Calu3 (cell line): ENCODE results near the gene TEX35. TPM values are rescaled to one million over a fixed set of nuclear protein-coding genes. Genes with fewer than 3 reads are reported as not detected.

Source experiments
- BruUV-seq: library from RNA; stranded (reverse); fragments of 400-500 nt; replicated peaks from 2 replicates; lab custom pipeline; 2021; lab: Mats Ljungman, UMichigan
- CTCF ChIA-PET: fragments of 300-600 bp; sonication (Branson Sonifier 250); formaldehyde crosslinking; loops from one replicate; lab custom pipeline; 2022; ENCODE audit warnings: antibody characterized with exemption; lab: Charles Lee
- DNase-seq: peaks from one replicate; pipeline ENCODE4 v3.0.0; 2022
- H3K27ac Mint-ChIP-seq: one replicate; pipeline ENCODE4 v1.8.0; 2022; ENCODE audit warnings: mixed read lengths; ENCODE audit not compliant: unreplicated experiment
- H3K27me3 Mint-ChIP-seq: one replicate; pipeline ENCODE4 v1.8.0; 2022; ENCODE audit warnings: mixed read lengths; ENCODE audit not compliant: unreplicated experiment
- H3K36me3 Mint-ChIP-seq: one replicate; pipeline ENCODE4 v1.8.0; 2022; ENCODE audit warnings: mild to moderate bottlenecking, moderate library complexity, mixed read lengths; ENCODE audit not compliant: insufficient read depth, unreplicated experiment
- H3K4me1 Mint-ChIP-seq: one replicate; pipeline ENCODE4 v1.8.0; 2022; ENCODE audit warnings: mild to moderate bottlenecking, low read depth, mixed read lengths; ENCODE audit not compliant: unreplicated experiment
- H3K4me3 Mint-ChIP-seq: one replicate; pipeline ENCODE4 v1.8.0; 2022; ENCODE audit warnings: mild to moderate bottlenecking, low read depth, moderate library complexity, mixed read lengths; ENCODE audit not compliant: unreplicated experiment
- H3K9me3 Mint-ChIP-seq: one replicate; pipeline ENCODE4 v1.8.0; 2022; ENCODE audit warnings: low read depth, mixed read lengths; ENCODE audit not compliant: unreplicated experiment
- CTCF ChIP-seq: fragments of 200-600 bp; IDR thresholded peaks from one replicate; pipeline ENCODE4 v1.8.0; 2022; ENCODE audit warnings: antibody characterized with exemption; ENCODE audit not compliant: unreplicated experiment
- intact Hi-C: fragments of 100-400 bp; cut with micrococcal nuclease; formaldehyde crosslinking; loops from one replicate; pipeline ENCODE4 v1.10.0; 2022; ENCODE audit not compliant: unreplicated experiment
- total RNA-seq: library from RNA; stranded (reverse); gene quantifications from 2 replicates; pipeline ENCODE4 v1.2.3, GENCODE V29; 2022

Gene TEX35
- total RNA-seq, 1 experiment from 2014 or later, result not detected

- BruUV-seq, result no TSS peak
- no peak for TF ChIP-seq CTCF
- H3K27ac Mint-ChIP-seq, result no peak overlapping the region
- peaks cover under 1% of the 10 kb centered on the region for H3K27me3 Mint-ChIP-seq
- CTCF ChIA-PET, result no interaction called here
- no peak for DNase-seq
- H3K36me3 Mint-ChIP-seq, result no peaks in the 10 kb centered on the region
- H3K4me3 Mint-ChIP-seq, result no peak overlapping the region
- H3K4me1 Mint-ChIP-seq, result no peaks in the 10 kb centered on the region
- H3K9me3 Mint-ChIP-seq, result no peaks in the 10 kb centered on the region
- intact Hi-C loops, result no loop called here
These were observed 3.4 kb upstream of the TEX35 start for GRCh38 chr1:178509414-178510007.

- CTCF ChIA-PET, result no interaction called here
- no peak for TF ChIP-seq CTCF
- no peaks in the 10 kb centered on the region for H3K27me3 Mint-ChIP-seq
These were observed 2.8 kb upstream of the TEX35 start for GRCh38 chr1:178510155-178510554.

GRCh38 chr1:178513278-178513983 is 522 bp downstream of the TEX35 start:
- no peak overlapping the region for H3K4me3 Mint-ChIP-seq
- H3K27me3 Mint-ChIP-seq, result no peaks in the 10 kb centered on the region
- DNase-seq, result no peak
- no TSS peak for BruUV-seq
- CTCF ChIA-PET, result no interaction called here
- no peak for TF ChIP-seq CTCF
- intact Hi-C loops, result no loop called here
- no peaks in the 10 kb centered on the region for H3K36me3 Mint-ChIP-seq
- H3K4me1 Mint-ChIP-seq, result no peaks in the 10 kb centered on the region
- no peak overlapping the region for H3K27ac Mint-ChIP-seq
- H3K9me3 Mint-ChIP-seq, result no peaks in the 10 kb centered on the region

More at GRCh38 chr1:178510155-178510554, 2.8 kb upstream of the TEX35 start:
- no peak overlapping the region for H3K4me3 Mint-ChIP-seq
- H3K27ac Mint-ChIP-seq, result no peak overlapping the region
- H3K36me3 Mint-ChIP-seq, result no peaks in the 10 kb centered on the region
- no TSS peak for BruUV-seq
- no peak for DNase-seq
- intact Hi-C loops, result no loop called here
- no peaks in the 10 kb centered on the region for H3K9me3 Mint-ChIP-seq
- no peaks in the 10 kb centered on the region for H3K4me1 Mint-ChIP-seq

GRCh38 chr1:178516110-178516509 is 3.2 kb downstream of the TEX35 start:
- no TSS peak for BruUV-seq
- DNase-seq, result no peak
- TF ChIP-seq CTCF, result no peak
- no peaks in the 10 kb centered on the region for H3K9me3 Mint-ChIP-seq
- H3K27ac Mint-ChIP-seq, result no peak overlapping the region
- no peaks in the 10 kb centered on the region for H3K4me1 Mint-ChIP-seq
- H3K27me3 Mint-ChIP-seq, result no peaks in the 10 kb centered on the region
- H3K4me3 Mint-ChIP-seq, result no peak overlapping the region
- CTCF ChIA-PET, result no interaction called here
- intact Hi-C loops, result loop anchor here (5.0 kb wide), 1 partner anchor 204 kb away; no protein-coding TSS in a partner anchor
- no peaks in the 10 kb centered on the region for H3K36me3 Mint-ChIP-seq
